Body of pancreas (tissue), 4 donors: ENCODE data around the gene NCBP2.

ENCODE experiments used
- POLR2A ChIP-seq, 3 donors: fragments of 450-650 bp; IDR thresholded peaks; one replicate each; pipeline ENCODE4 v1.6.1; 2016; ENCODE audit warnings: antibody characterized with exemption in 3 of 3, mild to moderate bottlenecking in 2 of 3
- TF ChIP-seq, protein P1 (sequence below), 7 experiments: fragments of 450-650 bp in 4 of 7; fragments of 200-600 bp in 3 of 7; sonication (generic) in 3 of 7; IDR thresholded peaks; one replicate each; pipeline ENCODE4 v1.5.1; 2016 to 2019; ENCODE audit warnings: antibody characterized with exemption in 7 of 7

DNA sequence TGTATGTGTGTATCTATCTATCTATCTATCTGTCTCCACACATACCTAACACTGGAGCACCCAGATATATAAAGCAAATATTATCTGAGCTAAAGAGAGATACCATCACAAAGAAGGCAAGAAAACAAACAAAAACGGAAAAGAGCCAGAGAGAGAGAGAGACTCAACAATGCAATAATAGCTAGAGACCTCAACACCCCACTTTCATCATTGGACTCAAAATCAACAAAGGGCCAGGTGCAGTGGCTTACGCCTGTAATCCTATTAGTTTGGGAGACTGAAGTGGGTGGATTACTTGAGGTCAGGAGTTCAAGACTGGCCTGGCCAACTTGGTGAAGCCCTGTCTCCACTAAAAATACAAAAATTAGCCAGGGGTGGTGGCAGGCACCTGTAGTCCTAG is 23.4 kb downstream of the NCBP2 start:
- TF ChIP-seq, protein P1, sequence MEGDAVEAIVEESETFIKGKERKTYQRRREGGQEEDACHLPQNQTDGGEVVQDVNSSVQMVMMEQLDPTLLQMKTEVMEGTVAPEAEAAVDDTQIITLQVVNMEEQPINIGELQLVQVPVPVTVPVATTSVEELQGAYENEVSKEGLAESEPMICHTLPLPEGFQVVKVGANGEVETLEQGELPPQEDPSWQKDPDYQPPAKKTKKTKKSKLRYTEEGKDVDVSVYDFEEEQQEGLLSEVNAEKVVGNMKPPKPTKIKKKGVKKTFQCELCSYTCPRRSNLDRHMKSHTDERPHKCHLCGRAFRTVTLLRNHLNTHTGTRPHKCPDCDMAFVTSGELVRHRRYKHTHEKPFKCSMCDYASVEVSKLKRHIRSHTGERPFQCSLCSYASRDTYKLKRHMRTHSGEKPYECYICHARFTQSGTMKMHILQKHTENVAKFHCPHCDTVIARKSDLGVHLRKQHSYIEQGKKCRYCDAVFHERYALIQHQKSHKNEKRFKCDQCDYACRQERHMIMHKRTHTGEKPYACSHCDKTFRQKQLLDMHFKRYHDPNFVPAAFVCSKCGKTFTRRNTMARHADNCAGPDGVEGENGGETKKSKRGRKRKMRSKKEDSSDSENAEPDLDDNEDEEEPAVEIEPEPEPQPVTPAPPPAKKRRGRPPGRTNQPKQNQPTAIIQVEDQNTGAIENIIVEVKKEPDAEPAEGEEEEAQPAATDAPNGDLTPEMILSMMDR (IDR thresholded peaks at IDR 0.05), result no peak
- TF ChIP-seq POLR2A (IDR thresholded peaks at IDR 0.05), result no peak
